Breast epithelium (tissue), 4 donors: ENCODE data around the gene ACOXL. TPM values are rescaled to one million over a fixed set of nuclear protein-coding genes. Genes with fewer than 3 reads are reported as not detected.

Experiments
- DNase-seq, 2 donors: peaks; one replicate each; pipeline ENCODE4 v3.0.0-alpha.2; 2019; ENCODE audit warnings: low spot score in 2 of 2
- H3K27ac ChIP-seq, 2 donors: fragments of 200-600 bp; sonication (generic) in 1 of 2; one replicate each; pipeline ENCODE4 v1.5.1; 2016 to 2019; ENCODE audit warnings: mild to moderate bottlenecking in 1 of 2
- H3K27me3 ChIP-seq, 2 donors: fragments of 200-600 bp; sonication (generic) in 1 of 2; one replicate each; pipeline versions ENCODE4 v1.5.1 to v1.6.0; 2017 to 2019; ENCODE audit warnings: control low read depth in 1 of 2, mild to moderate bottlenecking in 1 of 2
- H3K36me3 ChIP-seq: fragments of 200-600 bp; one replicate; pipeline ENCODE4 v1.5.1; 2019
- H3K4me1 ChIP-seq, 2 donors: fragments of 200-600 bp; sonication (generic); one replicate each; pipeline ENCODE4 v1.5.1; 2016 to 2019; ENCODE audit warnings: control low read depth in 1 of 2
- H3K4me3 ChIP-seq, 3 donors: fragments of 200-600 bp; sonication (generic); 1 replicate in 2 of 3; 2 replicates in 1 of 3; pipeline ENCODE4 v1.5.1; 2016 to 2019; ENCODE audit warnings: mild to moderate bottlenecking in 3 of 3, moderate library complexity in 2 of 3
- H3K9me3 ChIP-seq, 2 donors: fragments of 200-600 bp; sonication (generic) in 1 of 2; one replicate each; pipeline ENCODE4 v1.5.1; 2016 to 2019; ENCODE audit warnings: control low read depth in 1 of 2
- CTCF ChIP-seq, 3 donors: fragments of 450-650 bp; IDR thresholded peaks; one replicate each; pipeline ENCODE4 v1.5.1; 2016 to 2017; ENCODE audit warnings: antibody characterized with exemption in 3 of 3, mild to moderate bottlenecking in 3 of 3, moderate library complexity in 3 of 3
- POLR2A ChIP-seq: fragments of 450-650 bp; IDR thresholded peaks from one replicate; pipeline ENCODE4 v1.6.1; 2016; ENCODE audit warnings: antibody characterized with exemption, mild to moderate bottlenecking, moderate library complexity
- POLR2AphosphoS5 ChIP-seq, 3 donors: sonication (generic); formaldehyde crosslinking; IDR thresholded peaks; one replicate each; pipeline ENCODE4 v1.6.1; 2017; ENCODE audit warnings: antibody characterized with exemption in 3 of 3
- intact Hi-C: fragments of 100-400 bp; cut with DNase I; formaldehyde crosslinking; loops from one replicate; pipeline ENCODE4 v1.15.1; 2023; ENCODE audit warnings: low total_unique reads
- total RNA-seq, 3 donors: library from RNA; depleted of rRNA; stranded (reverse); fragments of >200 nt; gene quantifications; one replicate each; pipeline ENCODE4 v1.1.0, GENCODE V29; 2016

ACOXL gene
- total RNA-seq, 3 donors from 2014 or later: not detected

- Histone ChIP-seq H3K9me3 (no peaks in the 10 kb centered on the region), H3K4me3 (no peak overlapping the region), H3K4me1 (no peaks in the 10 kb centered on the region), H3K27ac (no peak overlapping the region), H3K36me3 (no peaks in the 10 kb centered on the region), H3K27me3 (no peaks in the 10 kb centered on the region)
- intact Hi-C loops: no loop called here
- no peak for TF ChIP-seq CTCF (IDR thresholded peaks at IDR 0.05)
- TF ChIP-seq POLR2AphosphoS5 (IDR thresholded peaks at IDR 0.05): no peak
- TF ChIP-seq POLR2A: no peak
- no peak for DNase-seq
Measured at GRCh38 chr2:110869472-110870446, 137.4 kb downstream of the ACOXL start.

- no peak overlapping the region for H3K4me3 ChIP-seq
Measured at GRCh38 chr2:110870545-110870944, 138.2 kb downstream of the ACOXL start.

GRCh38 chr2:110871637-110872036 is 139.3 kb downstream of the ACOXL start:
- Histone ChIP-seq H3K27ac (no peak overlapping the region), H3K4me1 (no peaks in the 10 kb centered on the region), H3K4me3 (no peak overlapping the region), H3K36me3 (no peaks in the 10 kb centered on the region), H3K27me3 (no peaks in the 10 kb centered on the region), H3K9me3 (no peaks in the 10 kb centered on the region)
- TF ChIP-seq POLR2AphosphoS5 (IDR thresholded peaks at IDR 0.05): no peak
- TF ChIP-seq CTCF (IDR thresholded peaks at IDR 0.05): no peak
- TF ChIP-seq POLR2A: no peak
- no peak for DNase-seq
- intact Hi-C loops: no loop called here

More at GRCh38 chr2:110870545-110870944, 138.2 kb downstream of the ACOXL start:
- intact Hi-C loops: no loop called here
- DNase-seq: no peak
- H3K4me1 ChIP-seq: no peaks in the 10 kb centered on the region
- TF ChIP-seq POLR2A (no peak), CTCF (IDR thresholded peaks at IDR 0.05) (no peak), POLR2AphosphoS5 (IDR thresholded peaks at IDR 0.05) (no peak)
- no peaks in the 10 kb centered on the region for H3K36me3 ChIP-seq
- no peaks in the 10 kb centered on the region for H3K9me3 ChIP-seq
- H3K27me3 ChIP-seq: no peaks in the 10 kb centered on the region
- H3K27ac ChIP-seq: no peak overlapping the region

GRCh38 chr2:110872521-110872920 is 140.1 kb downstream of the ACOXL start:
- no peaks in the 10 kb centered on the region for H3K27me3 ChIP-seq
- no peaks in the 10 kb centered on the region for H3K4me1 ChIP-seq
- DNase-seq: no peak
- no peak overlapping the region for H3K27ac ChIP-seq
- TF ChIP-seq POLR2AphosphoS5 (IDR thresholded peaks at IDR 0.05): no peak
- no peak for TF ChIP-seq CTCF (IDR thresholded peaks at IDR 0.05)
- TF ChIP-seq POLR2A: no peak
- H3K4me3 ChIP-seq: no peak overlapping the region
- no peaks in the 10 kb centered on the region for H3K36me3 ChIP-seq
- H3K9me3 ChIP-seq: no peaks in the 10 kb centered on the region
- intact Hi-C loops: no loop called here

GRCh38 chr2:110873056-110873502 is 140.7 kb downstream of the ACOXL start:
- Histone ChIP-seq H3K4me1 (no peaks in the 10 kb centered on the region), H3K4me3 (no peak overlapping the region), H3K27me3 (no peaks in the 10 kb centered on the region), H3K36me3 (no peaks in the 10 kb centered on the region), H3K27ac (no peak overlapping the region), H3K9me3 (no peaks in the 10 kb centered on the region)
- intact Hi-C loops: no loop called here
- DNase-seq: no peak
- TF ChIP-seq POLR2A (no peak), CTCF (IDR thresholded peaks at IDR 0.05) (no peak), POLR2AphosphoS5 (IDR thresholded peaks at IDR 0.05) (no peak)
